ENCODE measurements around the gene GNA15.

GNA15 gene

GRCh38 chr19:3099347-3100145, 36.3 kb upstream of the GNA15 start:
- no peak for DNase-seq
- Histone ChIP-seq H3K4me3 (peak overlapping the region in 1 of 2 donors; percentile 49), H3K27ac (peak overlapping the region; percentile 80 to 81), H3K9me3 (no peaks in the 10 kb centered on the region), H3K36me3 (no peaks in the 10 kb centered on the region), H3K4me1 (peaks cover 5 to 95% (median 71%) of the 10 kb centered on the region in 4 donors), H3K27me3 (no peaks in the 10 kb centered on the region)
- intact Hi-C loops (cut with DNase I; ENCODE audit: low total_unique reads): no loop called here
- TF ChIP-seq CTCF (IDR thresholded peaks at IDR 0.05): no peak

- Histone ChIP-seq H3K27me3 (no peaks in the 10 kb centered on the region), H3K36me3 (no peaks in the 10 kb centered on the region), H3K9me3 (no peaks in the 10 kb centered on the region), H3K4me3 (no peak overlapping the region), H3K27ac (no peak overlapping the region), H3K4me1 (peaks cover 5 to 95% (median 70%) of the 10 kb centered on the region in 4 donors)
- TF ChIP-seq CTCF (IDR thresholded peaks at IDR 0.05): no peak
- intact Hi-C loops (cut with DNase I; ENCODE audit: low total_unique reads): no loop called here
- DNase-seq: no peak
Observed at GRCh38 chr19:3100331-3100730, 35.5 kb upstream of the GNA15 start.

DNA sequence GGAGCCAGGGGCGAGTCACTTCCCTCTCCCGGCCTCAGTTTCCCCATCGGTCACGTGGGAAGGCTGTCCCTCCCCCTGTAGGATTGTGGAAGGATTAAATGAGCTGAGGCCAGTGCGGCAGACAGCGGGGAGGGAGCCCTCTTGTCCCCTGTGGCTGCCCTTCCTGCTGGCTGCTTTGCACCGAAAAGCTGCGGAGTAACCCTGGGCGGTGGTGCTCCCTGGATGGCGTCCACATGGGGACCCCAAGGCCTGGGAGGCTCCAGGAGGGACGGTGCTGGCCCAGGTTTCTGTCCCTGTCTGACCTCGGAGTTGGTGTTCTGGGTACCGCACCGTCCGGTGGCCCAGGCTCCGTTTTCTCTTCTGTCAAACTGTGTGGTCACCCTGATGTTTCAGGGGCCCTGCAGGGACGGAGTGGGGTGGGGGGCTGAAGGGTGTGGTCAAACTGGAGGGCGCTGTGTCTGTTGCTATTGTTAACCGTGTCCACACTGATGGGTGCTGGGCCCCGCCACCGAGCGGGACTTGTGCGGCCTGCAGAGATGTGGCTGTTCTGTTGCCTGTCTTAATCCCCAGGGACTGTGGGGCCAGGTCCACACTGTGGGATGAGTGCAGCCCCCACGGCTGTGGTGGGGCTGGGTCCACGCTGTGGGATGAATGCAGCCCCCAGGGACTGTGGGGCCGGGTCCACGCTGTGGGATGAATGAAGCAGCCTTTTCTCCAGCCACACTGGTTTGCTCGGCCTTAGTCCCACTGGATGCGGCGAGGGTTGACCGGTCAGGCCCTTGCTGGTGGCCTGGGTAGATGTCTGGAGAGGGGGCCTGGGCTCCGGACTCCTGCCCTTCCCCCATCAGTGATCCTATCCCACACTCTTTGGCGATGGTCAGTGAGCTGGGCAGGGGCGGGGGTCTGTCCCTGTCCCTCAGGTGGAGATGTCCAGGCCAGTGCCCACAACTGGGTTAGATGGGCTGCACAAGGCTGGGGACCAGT, 34.8 kb upstream of the GNA15 start:
- TF ChIP-seq CTCF (IDR thresholded peaks at IDR 0.05): no peak
- no peak for DNase-seq
- Histone ChIP-seq H3K36me3 (no peaks in the 10 kb centered on the region), H3K9me3 (no peaks in the 10 kb centered on the region), H3K4me3 (no peak overlapping the region), H3K4me1 (peaks cover 0 to 93% (median 65%) of the 10 kb centered on the region in 4 donors), H3K27me3 (no peaks in the 10 kb centered on the region), H3K27ac (no peak overlapping the region)
- intact Hi-C loops (cut with DNase I; ENCODE audit: low total_unique reads): no loop called here

GRCh38 chr19:3102239-3103140, 33.3 kb upstream of the GNA15 start:
- no peak for TF ChIP-seq CTCF (IDR thresholded peaks at IDR 0.05)
- no peak overlapping the region for H3K27ac ChIP-seq
- H3K4me3 ChIP-seq: no peak overlapping the region
- H3K9me3 ChIP-seq: no peaks in the 10 kb centered on the region
- intact Hi-C loops (cut with DNase I; ENCODE audit: low total_unique reads): no loop called here
- H3K4me1 ChIP-seq: peaks cover 0 to 89% (median 54%) of the 10 kb centered on the region in 4 donors
- no peaks in the 10 kb centered on the region for H3K36me3 ChIP-seq
- H3K27me3 ChIP-seq: no peaks in the 10 kb centered on the region
- DNase-seq: peak in 1 of 2 donors; percentile 60

DNA sequence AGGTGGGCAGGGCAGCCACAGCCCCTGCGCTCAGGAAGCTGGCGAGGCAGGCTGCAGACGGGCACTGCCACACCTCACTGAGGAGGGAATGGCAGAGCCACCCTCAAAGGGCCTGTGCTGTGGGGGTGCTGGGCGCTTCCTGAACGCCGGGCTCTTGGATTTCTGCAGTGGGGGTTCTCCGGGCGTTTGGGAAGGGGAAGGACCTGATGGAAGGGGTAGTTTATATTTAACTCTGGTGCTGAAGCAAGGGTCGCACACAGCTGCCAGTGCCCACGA, 31.2 kb upstream of the GNA15 start:
- intact Hi-C loops (cut with DNase I; ENCODE audit: low total_unique reads): no loop called here
- H3K4me1 ChIP-seq: peaks cover 0 to 70% (median 35%) of the 10 kb centered on the region in 4 donors
- H3K27me3 ChIP-seq: no peaks in the 10 kb centered on the region
- H3K27ac ChIP-seq: no peak overlapping the region
- H3K4me3 ChIP-seq: no peak overlapping the region
- H3K9me3 ChIP-seq: no peaks in the 10 kb centered on the region
- peaks cover 0 to 2% (median 0%) of the 10 kb centered on the region in 3 donors for H3K36me3 ChIP-seq
- DNase-seq: no peak
- no peak for TF ChIP-seq CTCF (IDR thresholded peaks at IDR 0.05)

Data from tibial artery (tissue), 4 donors.